Karpas-422 (cell line): ENCODE data around the gene SGMS1. TPM values are rescaled to one million over a fixed set of nuclear protein-coding genes. Genes with fewer than 3 reads are reported as not detected.

ENCODE experiments used
- DNase-seq: peaks from one replicate; pipeline ENCODE4 v3.0.0-alpha.2; 2015
- H2AFZ ChIP-seq: fragments of 200-600 bp; sonication (generic); 2 replicates; pipeline ENCODE4 v1.6.1; 2014; ENCODE audit warnings: antibody characterized with exemption, low read length, mixed read lengths
- H3K27ac ChIP-seq: fragments of 200-600 bp; sonication (generic); 2 replicates; pipeline ENCODE4 v1.5.1; 2014; ENCODE audit warnings: mild to moderate bottlenecking, low read length, moderate library complexity
- H3K27me3 ChIP-seq: fragments of 200-600 bp; sonication (generic); 2 replicates; pipeline ENCODE4 v1.6.1; 2014; ENCODE audit warnings: low read length, mixed read lengths
- H3K36me3 ChIP-seq: fragments of 200-600 bp; sonication (generic); 2 replicates; pipeline ENCODE4 v1.6.1; 2014; ENCODE audit warnings: low read length, mixed read lengths; ENCODE audit not compliant: insufficient read depth
- H3K4me1 ChIP-seq: fragments of 200-600 bp; sonication (generic); 2 replicates; pipeline ENCODE4 v1.6.1; 2014; ENCODE audit warnings: mild to moderate bottlenecking, low read length, mixed read lengths
- H3K4me2 ChIP-seq: fragments of 200-600 bp; sonication (generic); 2 replicates; pipeline ENCODE4 v1.6.1; 2014; ENCODE audit warnings: low read length, low read depth, mild to moderate bottlenecking; ENCODE audit not compliant: poor library complexity, severe bottlenecking
- H3K4me3 ChIP-seq: fragments of 200-600 bp; sonication (generic); 2 replicates; pipeline ENCODE4 v1.5.1; 2014; ENCODE audit warnings: mild to moderate bottlenecking, antibody characterized with exemption, low read length, mixed read lengths
- H3K79me2 ChIP-seq: fragments of 200-600 bp; sonication (generic); 2 replicates; pipeline ENCODE4 v1.6.1; 2014; ENCODE audit warnings: mild to moderate bottlenecking, low read length, mixed read lengths
- H3K9ac ChIP-seq: fragments of 200-600 bp; sonication (generic); 2 replicates; pipeline ENCODE4 v1.6.0; 2014; ENCODE audit warnings: low read length
- H3K9me2 ChIP-seq: fragments of 200-600 bp; sonication (generic), shearing (Covaris generic); replicated peaks from 2 replicates; pipeline ENCODE4 v1.6.0; 2014; ENCODE audit warnings: mild to moderate bottlenecking, low read length, moderate library complexity; ENCODE audit not compliant: insufficient read depth
- H3K9me3 ChIP-seq: fragments of 300-700, 200-600 bp; sonication (generic); 2 replicates; pipeline ENCODE4 v1.6.1; 2014; ENCODE audit warnings: low read length, mixed read lengths
- H4K20me1 ChIP-seq: fragments of 200-600 bp; sonication (generic); 2 replicates; pipeline ENCODE4 v1.6.1; 2014; ENCODE audit warnings: mild to moderate bottlenecking, antibody characterized with exemption, low read length, low read depth; ENCODE audit not compliant: insufficient read depth
- total RNA-seq: library from RNA; depleted of rRNA; stranded (reverse); fragments of >200 nt; shearing (Covaris generic); gene quantifications from 2 replicates; pipeline ENCODE4 v1.2.3, GENCODE V29; 2014; ENCODE audit warnings: low replicate concordance

SGMS1 gene
- total RNA-seq, 1 experiment from 2014 or later: 2.9 TPM

- no peak overlapping the region for H3K4me3 ChIP-seq
- H3K4me1 ChIP-seq: peaks cover under 1% of the 10 kb centered on the region; the same call in 1 of the 2 replicates
- peaks cover 40% of the 10 kb centered on the region for H4K20me1 ChIP-seq
- no peak overlapping the region for H3K4me2 ChIP-seq
- H3K9me2 ChIP-seq: no peaks in the 10 kb centered on the region
- no peak overlapping the region for H2AFZ ChIP-seq
- DNase-seq: no peak
- no peak overlapping the region for H3K9ac ChIP-seq
- H3K9me3 ChIP-seq: no peaks in the 10 kb centered on the region
- no peaks in the 10 kb centered on the region for H3K36me3 ChIP-seq
- no peaks in the 10 kb centered on the region for H3K79me2 ChIP-seq
- no peak overlapping the region for H3K27ac ChIP-seq
- H3K27me3 ChIP-seq: no peaks in the 10 kb centered on the region
Measured at GRCh38 chr10:50613150-50613549, 10.6 kb downstream of the SGMS1 start.

- H3K4me3 ChIP-seq: no peak overlapping the region
- no peaks in the 10 kb centered on the region for H3K9me2 ChIP-seq
Measured at GRCh38 chr10:50610368-50610767, 13.4 kb downstream of the SGMS1 start.

GRCh38 chr10:50607356-50607925 is 16.3 kb downstream of the SGMS1 start:
- no peak overlapping the region for H2AFZ ChIP-seq
- no peak overlapping the region for H3K27ac ChIP-seq
- no peak for DNase-seq
- H4K20me1 ChIP-seq: peaks cover 24% of the 10 kb centered on the region
- H3K9me3 ChIP-seq: no peaks in the 10 kb centered on the region
- H3K9me2 ChIP-seq: no peaks in the 10 kb centered on the region
- no peaks in the 10 kb centered on the region; the same call in 1 of the 2 replicates for H3K4me1 ChIP-seq
- no peaks in the 10 kb centered on the region for H3K36me3 ChIP-seq
- H3K27me3 ChIP-seq: no peaks in the 10 kb centered on the region
- no peak overlapping the region for H3K4me2 ChIP-seq
- no peaks in the 10 kb centered on the region for H3K79me2 ChIP-seq
- no peak overlapping the region for H3K4me3 ChIP-seq
- no peak overlapping the region for H3K9ac ChIP-seq

More at GRCh38 chr10:50610368-50610767, 13.4 kb downstream of the SGMS1 start:
- H3K27ac ChIP-seq: no peak overlapping the region
- no peak overlapping the region for H3K4me2 ChIP-seq
- no peaks in the 10 kb centered on the region for H3K4me1 ChIP-seq
- H3K9ac ChIP-seq: no peak overlapping the region
- H4K20me1 ChIP-seq: peaks cover 40% of the 10 kb centered on the region
- H3K27me3 ChIP-seq: no peaks in the 10 kb centered on the region
- H3K36me3 ChIP-seq: no peaks in the 10 kb centered on the region
- no peak overlapping the region for H2AFZ ChIP-seq
- no peaks in the 10 kb centered on the region for H3K79me2 ChIP-seq
- DNase-seq: no peak
- no peaks in the 10 kb centered on the region for H3K9me3 ChIP-seq

GRCh38 chr10:50605951-50606270 is 17.8 kb downstream of the SGMS1 start:
- H3K4me1 ChIP-seq: no peaks in the 10 kb centered on the region; the same call in 1 of the 2 replicates
- H3K79me2 ChIP-seq: no peaks in the 10 kb centered on the region

GRCh38 chr10:50605269-50605950 is 18.3 kb downstream of the SGMS1 start:
- DNase-seq: no peak
- no peaks in the 10 kb centered on the region for H3K9me2 ChIP-seq
- no peak overlapping the region for H3K9ac ChIP-seq
- no peaks in the 10 kb centered on the region for H3K27me3 ChIP-seq
- no peak overlapping the region for H3K27ac ChIP-seq
- no peaks in the 10 kb centered on the region for H3K9me3 ChIP-seq
- H3K79me2 ChIP-seq: no peaks in the 10 kb centered on the region
- H3K36me3 ChIP-seq: no peaks in the 10 kb centered on the region
- peaks cover 13% of the 10 kb centered on the region; the same call in 1 of the 2 replicates for H4K20me1 ChIP-seq
- H2AFZ ChIP-seq: no peak overlapping the region
- no peak overlapping the region for H3K4me2 ChIP-seq
- no peak overlapping the region for H3K4me3 ChIP-seq
- H3K4me1 ChIP-seq: no peaks in the 10 kb centered on the region; the same call in 1 of the 2 replicates

More at GRCh38 chr10:50605951-50606270, 17.8 kb downstream of the SGMS1 start:
- Histone ChIP-seq H3K36me3 (no peaks in the 10 kb centered on the region), H4K20me1 (peaks cover 14% of the 10 kb centered on the region), H3K4me2 (no peak overlapping the region), H3K27ac (no peak overlapping the region), H3K4me3 (no peak overlapping the region), H3K9me2 (no peaks in the 10 kb centered on the region), H3K9ac (no peak overlapping the region), H3K9me3 (no peaks in the 10 kb centered on the region), H3K27me3 (no peaks in the 10 kb centered on the region), H2AFZ (no peak overlapping the region)
- no peak for DNase-seq

GRCh38 chr10:50604809-50605208 is 18.9 kb downstream of the SGMS1 start:
- Histone ChIP-seq H3K9me2 (no peaks in the 10 kb centered on the region), H3K27ac (no peak overlapping the region), H3K27me3 (no peaks in the 10 kb centered on the region), H4K20me1 (peaks cover 17% of the 10 kb centered on the region; the same call in 1 of the 2 replicates), H3K4me1 (no peaks in the 10 kb centered on the region; the same call in 1 of the 2 replicates), H3K36me3 (no peaks in the 10 kb centered on the region), H3K79me2 (no peaks in the 10 kb centered on the region), H3K4me3 (no peak overlapping the region), H3K9me3 (no peaks in the 10 kb centered on the region), H2AFZ (no peak overlapping the region), H3K9ac (no peak overlapping the region), H3K4me2 (no peak overlapping the region)
- no peak for DNase-seq

GRCh38 chr10:50604049-50604640 is 19.6 kb downstream of the SGMS1 start:
- no peaks in the 10 kb centered on the region for H3K9me2 ChIP-seq
- no peak for DNase-seq
- H2AFZ ChIP-seq: no peak overlapping the region
- H3K4me2 ChIP-seq: no peak overlapping the region
- no peaks in the 10 kb centered on the region for H3K9me3 ChIP-seq
- H3K79me2 ChIP-seq: no peaks in the 10 kb centered on the region
- no peaks in the 10 kb centered on the region; the same call in 1 of the 2 replicates for H3K4me1 ChIP-seq
- no peak overlapping the region for H3K4me3 ChIP-seq
- H3K27me3 ChIP-seq: no peaks in the 10 kb centered on the region
- H3K36me3 ChIP-seq: no peaks in the 10 kb centered on the region
- H3K27ac ChIP-seq: no peak overlapping the region
- no peak overlapping the region for H3K9ac ChIP-seq
- peaks cover 14% of the 10 kb centered on the region; the same call in 1 of the 2 replicates for H4K20me1 ChIP-seq

- no peak overlapping the region for H2AFZ ChIP-seq
- no peaks in the 10 kb centered on the region for H3K9me2 ChIP-seq
- no peak for DNase-seq
- no peaks in the 10 kb centered on the region for H3K27me3 ChIP-seq
- H3K36me3 ChIP-seq: no peaks in the 10 kb centered on the region
- no peak overlapping the region for H3K4me2 ChIP-seq
- H3K27ac ChIP-seq: no peak overlapping the region
- H3K4me1 ChIP-seq: no peaks in the 10 kb centered on the region; the same call in 1 of the 2 replicates
- H3K4me3 ChIP-seq: no peak overlapping the region
- no peak overlapping the region for H3K9ac ChIP-seq
- no peaks in the 10 kb centered on the region for H3K9me3 ChIP-seq
- peaks cover 14% of the 10 kb centered on the region; the same call in 1 of the 2 replicates for H4K20me1 ChIP-seq
- H3K79me2 ChIP-seq: no peaks in the 10 kb centered on the region
Measured at GRCh38 chr10:50603151-50603850, 20.5 kb downstream of the SGMS1 start.
